Ovary (tissue), 9 donors: ENCODE measurements around the gene SPATA33. TPM values are rescaled to one million over a fixed set of nuclear protein-coding genes. Genes with fewer than 3 reads are reported as not detected.

ENCODE experiments used
- DNase-seq, 5 donors: peaks; one replicate each; pipeline ENCODE4 v3.0.0-alpha.2; 2019 to 2020
- H3K27ac ChIP-seq, 2 donors: fragments of 200-600 bp; one replicate each; pipeline versions ENCODE4 v1.5.1 to v1.8.0; 2019 to 2022
- H3K27me3 ChIP-seq: fragments of 200-600 bp; one replicate; pipeline ENCODE4 v1.8.0; 2022
- H3K36me3 ChIP-seq: fragments of 200-600 bp; sonication (generic); one replicate; pipeline ENCODE4 v1.5.1; 2019
- H3K4me1 ChIP-seq: one replicate; pipeline ENCODE4 v1.8.1; 2013; ENCODE audit warnings: mild to moderate bottlenecking, moderate library complexity; ENCODE audit not compliant: insufficient read depth
- H3K4me3 ChIP-seq: fragments of 200-600 bp; sonication (generic); one replicate; pipeline ENCODE4 v1.5.1; 2017
- H3K9me3 ChIP-seq, 2 donors: fragments of 200-600 bp in 1 of 2; sonication (generic) in 1 of 2; one replicate each; pipeline versions ENCODE4 v1.5.1 to v1.8.1; 2013 to 2019; ENCODE audit warnings: mild to moderate bottlenecking in 1 of 2, moderate library complexity in 1 of 2
- CTCF ChIP-seq, 3 donors: fragments of 450-650 bp in 2 of 3; fragments of 200-600 bp in 1 of 3; IDR thresholded peaks; one replicate each; pipeline versions ENCODE4 v1.5.1 to v1.8.0; 2016 to 2022; ENCODE audit warnings: antibody characterized with exemption in 3 of 3, mild to moderate bottlenecking in 1 of 3
- EP300 ChIP-seq: sonication (generic); formaldehyde crosslinking; IDR thresholded peaks from one replicate; pipeline ENCODE4 v1.6.1; 2017; ENCODE audit warnings: antibody characterized with exemption
- POLR2A ChIP-seq: fragments of 450-650 bp; IDR thresholded peaks from one replicate; pipeline ENCODE4 v1.6.1; 2017; ENCODE audit warnings: antibody characterized with exemption, mild to moderate bottlenecking, moderate library complexity
- WGBS, 3 donors: extraction: QIAGEN DNeasy Blood & Tissue Kit in 1 of 3; methylation state at CpG; one replicate each; pipeline versions ENCODE4 v1.1.5 to v1.1.7; 2013 to 2017; 5-methylcytosine and 5-hydroxymethylcytosine counted together
- intact Hi-C, 4 donors: fragments of 100-400 bp; cut with DNase I; formaldehyde crosslinking; loops; one replicate each; pipeline versions ENCODE4 v1.11.0 to v1.15.1; 2022 to 2023
- polyA plus RNA-seq, 2 donors: library from polyadenylated mRNA; stranded (reverse); fragments of 200-250 nt in 1 of 2; fragments of 350-450 nt in 1 of 2; fragmentation: Illumina TruSeq in 1 of 2; extraction: RNeasy Lipid Tissue Mini Kit (QIAGEN cat#74804) in 1 of 2; gene quantifications; one replicate each; pipeline ENCODE4 v1.2.3, GENCODE V29; 2013 to 2014
- total RNA-seq, 7 donors: library from RNA; depleted of rRNA in 2 of 7; stranded (reverse); fragments of >200 nt in 2 of 7; fragmentation: NEBNext Ultra II Directional in 3 of 7; extraction: Animal tissue kit (Norgen Biotek cat#: 25700) in 3 of 7; gene quantifications; one replicate each; pipeline versions ENCODE4 v1.1.0 to v1.2.4, GENCODE V29; 2016 to 2023
- donor health status: DM: no; HTN: no; CAD: no; lungs with moderate emphysema.
- donor health status: DM: no; HTN: no; CAD: no.
- donor health status: Bipolar disorder and iron deficiency.
- donor health status: DM: yes; HTN: yes; CAD: no.
- donor health status: DM: no; HTN: no; CAD: no.
- donor health status: DM: yes; HTN: yes; CAD: no.

The SPATA33 gene
- total and polyA plus RNA-seq, 9 donors = 1.5 to 8.2 (median 4.7) TPM

DNA sequence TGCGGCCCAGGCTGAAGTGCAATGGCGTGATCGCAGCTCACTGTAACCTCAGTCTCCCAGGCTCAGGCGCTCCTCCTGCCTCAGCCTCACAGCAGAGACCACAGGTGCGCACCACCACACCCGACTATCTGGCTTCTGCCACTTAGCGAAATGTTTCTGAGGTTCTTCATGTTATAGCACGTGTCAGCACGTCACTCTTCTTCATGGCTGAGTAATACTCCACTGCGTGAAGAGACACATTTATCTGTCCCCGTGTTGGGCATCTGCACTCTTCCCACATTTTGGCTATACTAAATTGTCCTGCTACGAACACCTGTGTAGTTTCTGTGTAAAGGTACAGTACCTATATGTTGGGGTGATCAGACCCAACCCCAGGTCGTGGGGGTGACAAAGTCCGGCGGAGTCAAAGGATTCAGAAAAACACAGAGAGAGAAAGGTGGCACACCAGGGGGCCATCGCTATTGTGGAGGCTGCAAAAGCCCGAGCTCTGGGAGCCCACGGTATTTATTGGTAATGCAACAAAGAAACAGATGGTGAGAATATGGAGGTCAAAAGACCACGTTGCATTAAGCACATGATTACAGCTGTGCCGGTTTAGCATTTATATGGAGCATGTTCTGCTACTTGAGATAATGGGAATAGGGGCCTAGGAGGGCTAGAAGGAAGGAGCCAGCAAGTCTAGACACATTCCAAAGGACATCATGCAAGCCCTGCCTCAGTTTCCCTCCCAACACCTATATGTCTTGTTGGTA lies 45.0 kb upstream of the SPATA33 start:
- no peaks in the 10 kb centered on the region for H3K4me1 ChIP-seq
- intact Hi-C loops = no loop called here
- no peaks in the 10 kb centered on the region for H3K36me3 ChIP-seq
- 74 to 75% (median 75%) methylated on average over 20 of the region's 20 CpGs for WGBS, 3 donors
- no peaks in the 10 kb centered on the region for H3K9me3 ChIP-seq
- H3K4me3 ChIP-seq = no peak overlapping the region
- no peak for TF ChIP-seq POLR2A
- TF ChIP-seq CTCF (IDR thresholded peaks at IDR 0.05) = no peak
- TF ChIP-seq EP300 = no peak
- H3K27ac ChIP-seq = no peak overlapping the region
- no peaks in the 10 kb centered on the region for H3K27me3 ChIP-seq
- DNase-seq = no peak

GRCh38 chr16:89613231-89613953 lies 44.2 kb upstream of the SPATA33 start, which contains the start of gene DPEP1:
Gene DPEP1 (plus strand): TSS chr16:89613642. CDS start chr16:89630411, 16,769 bp downstream.
- 55 to 62% (median 58%) methylated on average over 18 to 19 of the region's 19 CpGs for WGBS, 3 donors
- H3K27ac ChIP-seq = no peak within 1 kb of the TSS

GRCh38 chr16:89613954-89614459 lies 43.6 kb upstream of the SPATA33 start:
- no peak for TF ChIP-seq POLR2A
- TF ChIP-seq CTCF (IDR thresholded peaks at IDR 0.05) = no peak
- TF ChIP-seq EP300 = no peak
- DNase-seq = no peak
- H3K36me3 ChIP-seq = no peaks in the 10 kb centered on the region
- no peak overlapping the region for H3K4me3 ChIP-seq
- no peaks in the 10 kb centered on the region for H3K4me1 ChIP-seq
- no peaks in the 10 kb centered on the region for H3K27me3 ChIP-seq
- intact Hi-C loops = no loop called here
- H3K27ac ChIP-seq = no peak overlapping the region
- WGBS, 3 donors = 81 to 88% (median 88%) methylated on average over 22 of the region's 22 CpGs
- H3K9me3 ChIP-seq = no peaks in the 10 kb centered on the region

More at GRCh38 chr16:89613231-89613953, 44.2 kb upstream of the SPATA33 start, which contains the start of gene DPEP1:
- Histone ChIP-seq H3K4me1 (no peaks in the 10 kb centered on the region), H3K4me3 (no peak within 1 kb of the TSS), H3K9me3 (no peaks in the 10 kb centered on the region), H3K27me3 (no peaks in the 10 kb centered on the region), H3K36me3 (no peaks in the 10 kb centered on the region)
- no peak for DNase-seq
- intact Hi-C loops = no loop called here
- TF ChIP-seq EP300 (no peak), POLR2A (no peak), CTCF (IDR thresholded peaks at IDR 0.05) (no peak)

DNA sequence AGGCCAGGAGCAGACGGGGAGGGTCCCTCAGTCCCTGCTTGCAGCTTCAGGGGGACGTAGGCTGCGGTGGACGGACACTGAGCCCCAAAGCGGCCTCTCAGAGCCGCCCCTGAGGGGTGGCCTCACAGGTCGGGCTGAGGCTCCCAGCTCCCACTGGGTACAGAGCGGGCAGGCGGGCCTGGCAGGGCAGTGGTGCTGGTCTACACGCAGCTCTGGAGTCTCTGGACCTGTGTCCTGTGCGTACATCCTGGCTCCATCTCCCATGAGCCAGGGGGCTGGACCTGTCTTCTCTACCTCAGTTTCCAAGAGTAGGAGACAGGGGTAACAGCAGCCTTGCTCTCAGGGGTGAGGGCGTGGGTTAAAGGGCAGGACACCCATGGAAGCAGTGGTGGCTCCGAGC lies 42.5 kb upstream of the SPATA33 start:
- no peak overlapping the region for H3K27ac ChIP-seq
- TF ChIP-seq POLR2A (no peak), EP300 (no peak), CTCF (IDR thresholded peaks at IDR 0.05) (no peak)
- WGBS, 3 donors = 76 to 84% (median 78%) methylated on average over 11 to 13 of the region's 13 CpGs
- no peaks in the 10 kb centered on the region for H3K27me3 ChIP-seq
- intact Hi-C loops = no loop called here
- H3K4me3 ChIP-seq = no peak overlapping the region
- no peaks in the 10 kb centered on the region for H3K9me3 ChIP-seq
- no peak for DNase-seq
- no peaks in the 10 kb centered on the region for H3K4me1 ChIP-seq
- no peaks in the 10 kb centered on the region for H3K36me3 ChIP-seq
